Hindlimb muscle (tissue), 1 donor: ENCODE measurements around the gene FAM9B. TPM values are rescaled to one million over a fixed set of nuclear protein-coding genes. Genes with fewer than 3 reads are reported as not detected.
"Not testable (repeated sequence)": the region's sequence is repeated elsewhere in the genome, so short reads cannot be mapped to it uniquely, and the experiment has no call there.

Source experiments
- DNase-seq: peaks from one replicate; pipeline ENCODE4 v3.0.0-alpha.2; 2013
- polyA plus RNA-seq: library from polyadenylated mRNA; unstranded; fragments of 120-200 nt; gene quantifications from one replicate; pipeline ENCODE4 v1.2.1, GENCODE V29; 2013; ENCODE audit not compliant: insufficient read length

The FAM9B gene
- not detected for polyA plus RNA-seq

DNA sequence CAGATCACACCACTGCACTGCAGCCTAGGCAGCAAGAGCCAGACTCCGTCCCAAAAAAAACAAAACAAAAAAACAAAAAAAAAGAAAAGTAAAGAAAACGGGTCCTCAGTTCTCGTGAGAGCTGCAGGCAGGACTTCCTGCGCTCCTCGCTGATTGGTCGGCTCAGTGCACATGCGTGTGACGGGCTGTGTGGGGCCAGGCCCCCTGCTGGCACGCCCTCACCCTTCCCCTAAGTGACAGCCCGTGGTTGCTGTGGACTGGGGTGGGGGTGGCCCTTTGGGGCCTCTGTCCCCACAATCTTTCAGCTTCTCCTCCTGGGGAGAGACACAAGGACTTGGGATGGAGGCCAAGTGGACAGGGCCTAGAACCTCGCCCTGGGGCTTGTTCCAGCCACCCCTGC is at the start of gene FAM9B:
FAM9B (minus strand) TSS at position 139 of the 400 bp plus-strand sequence. CDS start 1,141 bp downstream, outside the sequence.
- DNase-seq, result no peak

DNA sequence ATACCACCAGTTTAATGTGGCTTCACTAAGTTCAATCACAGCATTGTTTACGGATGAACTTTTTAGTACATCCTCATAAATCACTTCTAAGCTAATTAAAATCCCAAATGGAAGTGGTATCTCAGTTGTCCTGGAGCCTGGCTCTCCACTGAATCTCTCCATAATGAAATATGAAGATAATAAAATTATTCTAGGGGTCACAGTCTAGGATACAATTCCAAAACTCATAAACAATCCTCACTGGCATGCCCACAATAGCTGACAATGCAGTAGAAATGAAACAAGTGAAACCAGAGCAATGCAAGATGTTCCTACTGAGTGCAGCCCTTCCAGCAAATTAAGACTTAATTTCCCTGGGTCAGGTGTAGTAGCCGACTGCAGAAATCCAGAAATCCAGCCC is 47.3 kb upstream of the FAM9B start:
- no peak for DNase-seq

DNA sequence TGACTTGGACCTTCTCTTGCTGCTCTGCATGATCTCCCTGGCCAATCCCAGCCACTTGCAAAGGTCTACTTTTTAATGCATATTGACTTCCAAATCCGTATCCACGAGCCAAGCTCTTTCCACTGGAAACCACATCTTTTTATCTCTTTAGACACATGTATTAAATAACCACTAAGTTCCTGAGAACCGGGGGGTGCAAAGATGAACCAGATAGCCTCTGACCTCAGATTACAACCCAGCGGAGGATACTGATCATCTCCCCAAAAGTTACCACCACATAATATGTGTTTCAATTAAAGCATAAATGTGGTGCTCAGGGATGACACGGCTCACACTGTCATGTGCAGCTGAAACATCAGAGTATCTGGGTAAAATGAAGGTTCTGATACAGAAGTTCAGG is 40.4 kb upstream of the FAM9B start:
- DNase-seq, result no peak

DNA sequence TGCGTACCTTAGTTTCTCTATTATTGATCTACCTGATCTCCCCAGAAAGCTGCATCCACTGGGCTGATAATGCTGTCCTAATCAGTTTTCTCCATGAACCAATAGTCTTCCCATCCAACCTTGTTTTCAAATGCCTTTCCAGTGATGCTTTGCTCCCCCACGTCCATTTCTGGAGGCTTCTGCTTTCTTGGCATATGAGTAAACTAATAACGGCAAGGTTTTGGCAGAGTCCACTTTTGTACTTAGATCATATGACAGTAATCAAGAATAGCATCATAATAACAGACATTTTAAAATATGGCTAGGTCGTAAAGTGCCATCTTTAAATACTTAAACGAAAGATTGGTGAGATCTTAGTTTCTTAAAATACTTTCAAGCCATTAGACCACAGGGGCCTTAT is 38.4 kb upstream of the FAM9B start:
- DNase-seq, result no peak

DNA sequence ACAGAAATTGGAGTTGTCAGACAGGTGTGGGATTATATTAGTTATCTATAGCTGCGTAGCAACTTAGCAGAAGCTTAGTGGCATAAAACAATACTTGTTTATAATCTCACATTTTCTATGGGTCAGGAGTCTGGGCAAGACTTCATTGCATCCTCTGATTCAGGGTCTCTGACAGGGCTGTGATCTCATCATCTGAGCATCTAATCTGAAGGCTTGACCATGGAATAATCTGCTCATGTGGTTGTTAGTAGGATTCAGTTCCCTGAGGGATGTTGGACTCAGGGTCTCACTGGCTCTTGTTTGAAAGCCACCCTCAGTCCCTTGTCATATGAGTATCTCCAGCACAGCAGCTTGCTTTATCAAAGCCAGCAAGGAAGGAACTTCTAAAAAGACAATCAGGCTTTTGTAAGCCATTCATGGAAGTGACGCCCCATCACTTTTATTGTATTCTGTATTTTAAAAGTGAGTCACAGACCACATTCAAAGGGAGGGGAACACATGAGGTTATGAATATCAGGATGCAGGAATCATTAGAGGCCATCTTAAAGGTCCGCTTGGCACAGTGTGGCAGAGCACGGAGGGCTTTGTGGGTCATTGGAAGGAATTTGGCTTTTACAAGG is 37.2 kb upstream of the FAM9B start:
- DNase-seq, result no peak

DNA sequence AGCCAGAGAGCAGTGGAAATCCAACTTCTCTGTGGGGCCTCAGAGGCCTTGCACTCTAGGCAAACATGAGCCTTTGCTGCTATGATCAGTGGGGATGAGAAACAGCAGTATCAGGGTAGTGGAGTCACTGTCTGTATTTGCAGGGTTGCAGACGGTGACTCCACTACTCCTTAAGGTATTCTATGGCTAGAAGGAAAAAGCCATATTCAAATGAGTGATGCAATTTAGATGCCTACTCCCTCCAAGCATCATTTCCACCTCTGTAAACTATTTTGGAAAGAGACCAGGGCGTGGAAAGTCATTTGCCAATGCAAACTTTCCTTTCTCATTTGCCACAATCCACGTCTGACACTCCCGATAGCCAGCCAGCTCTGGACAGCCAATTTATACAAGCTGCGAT is 35.6 kb upstream of the FAM9B start:
- no peak for DNase-seq

DNA sequence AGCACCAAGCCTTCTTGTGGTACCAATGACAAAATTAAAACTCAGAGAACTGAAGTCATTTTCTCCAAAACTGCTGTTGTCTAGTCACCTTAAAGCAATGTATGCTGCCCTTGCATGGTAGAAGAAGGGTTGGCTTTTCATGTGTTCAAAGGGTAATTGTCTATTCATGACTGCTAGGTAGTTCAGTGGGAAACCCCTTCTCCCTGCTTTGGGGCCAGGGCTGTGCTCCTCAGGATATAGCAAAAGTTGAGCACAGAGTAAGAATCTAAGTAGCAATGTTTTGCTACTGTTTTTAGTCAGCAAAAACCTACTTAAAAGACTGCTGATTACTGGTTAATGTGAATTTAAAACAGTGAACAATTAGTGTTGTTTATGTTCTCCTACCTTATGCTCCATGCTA is 30.8 kb upstream of the FAM9B start:
- no peak for DNase-seq

DNA sequence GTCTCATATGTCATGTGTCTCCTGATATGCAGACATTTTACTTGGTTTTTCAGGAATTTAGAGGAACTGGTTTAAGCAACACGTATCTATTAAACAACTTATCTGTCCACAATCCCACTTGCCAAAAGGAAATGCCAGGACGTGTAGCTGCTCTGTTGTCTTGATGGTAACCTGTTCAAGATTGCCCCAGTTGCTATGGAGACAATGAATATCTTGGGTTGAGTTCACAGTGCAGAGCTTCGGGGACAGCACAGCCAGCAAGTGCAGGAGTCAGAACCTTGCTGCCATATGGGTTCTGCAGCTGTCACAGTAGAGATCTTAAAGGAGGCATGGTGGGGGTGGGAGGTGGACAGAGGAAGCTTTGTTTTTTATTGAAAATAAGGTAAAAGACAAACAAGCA is 28.7 kb upstream of the FAM9B start:
- DNase-seq, result no peak

DNA sequence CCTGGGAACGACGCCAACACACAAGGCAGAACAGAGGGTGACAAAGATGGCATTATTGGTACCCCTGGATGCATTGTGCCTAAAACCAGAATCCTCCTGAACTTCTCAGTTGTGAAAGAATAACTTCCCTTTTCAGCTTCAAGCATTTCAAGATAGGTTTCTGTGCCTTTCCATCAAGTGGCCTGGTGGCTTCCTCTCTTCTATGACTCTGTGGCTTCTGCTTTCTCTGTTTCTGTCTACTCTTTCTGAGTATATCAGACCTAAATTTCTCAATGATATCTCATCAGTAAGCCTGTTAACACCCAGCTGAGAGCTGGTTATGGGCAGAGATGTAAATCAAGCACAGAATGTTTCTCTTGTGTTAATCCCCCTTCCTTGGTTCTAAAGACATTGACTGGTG is 21.4 kb upstream of the FAM9B start:
- DNase-seq, result no peak

DNA sequence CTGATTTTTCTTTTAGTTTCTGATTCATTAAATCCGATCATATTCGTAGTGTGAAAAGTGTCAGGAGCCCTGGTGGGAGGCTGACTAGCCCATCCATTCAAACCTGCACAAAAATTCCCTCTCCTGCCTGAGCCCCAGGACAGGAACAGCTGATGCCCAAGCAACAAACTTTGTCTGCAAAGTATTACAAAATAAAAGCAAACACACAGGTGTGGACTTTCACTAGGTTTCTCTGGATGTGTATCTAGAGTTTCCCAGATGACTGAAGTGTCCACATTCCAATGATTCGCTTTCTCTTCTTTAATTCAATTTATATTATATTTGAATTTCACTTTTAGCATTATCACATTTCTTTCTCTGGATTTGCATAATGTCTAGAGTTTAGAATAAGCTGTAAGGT is 18.2 kb upstream of the FAM9B start:
- no peak for DNase-seq

DNA sequence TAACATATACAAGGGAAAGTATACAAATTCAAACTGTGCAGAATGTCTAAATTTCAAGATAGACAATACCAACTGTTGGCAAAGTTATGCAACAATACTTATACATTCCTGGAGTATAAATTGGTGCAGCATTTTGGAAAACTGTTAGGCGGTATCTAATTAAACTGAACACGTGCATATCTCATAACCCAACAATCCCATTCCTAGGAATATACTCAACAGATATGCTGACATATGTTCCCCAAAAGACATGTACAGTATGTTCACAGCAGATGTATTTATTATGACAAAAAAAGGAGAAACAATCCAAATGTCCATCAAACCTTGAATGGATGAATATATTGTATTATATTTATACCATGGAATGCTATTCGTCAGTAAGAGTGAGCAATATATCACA is 16.4 kb upstream of the FAM9B start:
- DNase-seq, result no peak

DNA sequence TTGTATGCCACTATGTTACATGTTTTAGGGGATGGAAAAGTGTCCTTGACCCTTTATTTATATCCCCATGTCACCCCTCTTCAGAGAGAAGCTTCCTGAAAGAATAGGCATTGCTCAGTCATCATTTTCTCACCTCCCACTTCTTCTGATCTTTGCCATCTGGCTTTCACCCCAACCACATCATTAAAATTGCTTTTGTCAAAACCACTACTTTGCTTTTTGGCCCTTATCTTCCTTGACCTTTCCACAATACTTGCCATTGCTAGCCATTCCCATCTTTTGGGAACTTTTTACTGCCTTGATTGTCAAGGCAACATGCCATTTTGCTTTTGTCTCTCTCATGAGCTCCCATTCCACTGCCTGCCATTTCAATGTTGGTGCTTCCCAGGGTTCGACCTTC is 14.9 kb upstream of the FAM9B start:
- DNase-seq, result no peak

DNA sequence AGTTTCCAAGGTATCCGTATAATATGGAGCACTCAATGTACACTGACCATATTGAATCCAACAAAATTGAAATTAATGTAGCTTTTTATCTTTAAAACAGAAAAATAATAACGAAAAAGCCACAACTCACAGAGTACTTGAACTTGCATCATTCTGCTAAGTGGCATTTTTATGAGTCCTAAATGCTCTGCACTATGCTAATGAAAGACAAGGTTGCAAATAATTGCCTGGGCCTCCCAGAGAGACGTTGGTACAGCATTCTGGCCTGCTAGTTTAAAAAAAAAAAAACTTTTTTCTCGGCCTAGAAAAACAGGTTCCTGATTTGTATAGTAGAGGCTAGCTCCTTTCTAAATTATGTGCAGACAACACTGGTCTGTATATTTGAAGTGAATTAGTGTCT is 4.3 kb upstream of the FAM9B start:
- no peak for DNase-seq

DNA sequence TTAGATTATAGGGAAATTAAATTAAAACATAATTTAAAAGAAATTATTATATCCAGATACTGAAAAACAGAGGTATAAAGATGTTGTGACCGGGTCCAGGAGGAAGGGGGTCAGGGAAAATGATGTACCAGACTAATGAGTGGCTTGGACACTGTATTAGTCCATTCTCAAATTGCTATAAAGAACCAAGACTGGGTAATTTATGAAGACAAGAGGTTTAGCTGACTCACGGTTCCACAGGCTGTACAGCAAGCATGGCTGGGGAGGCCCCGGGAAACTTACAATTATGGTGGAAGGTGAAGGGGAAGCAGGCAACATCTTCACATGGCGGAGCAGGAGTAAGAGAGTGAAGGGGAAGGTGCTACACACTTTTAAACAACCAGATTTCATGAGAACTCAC is 3.4 kb upstream of the FAM9B start:
- no peak for DNase-seq

DNA sequence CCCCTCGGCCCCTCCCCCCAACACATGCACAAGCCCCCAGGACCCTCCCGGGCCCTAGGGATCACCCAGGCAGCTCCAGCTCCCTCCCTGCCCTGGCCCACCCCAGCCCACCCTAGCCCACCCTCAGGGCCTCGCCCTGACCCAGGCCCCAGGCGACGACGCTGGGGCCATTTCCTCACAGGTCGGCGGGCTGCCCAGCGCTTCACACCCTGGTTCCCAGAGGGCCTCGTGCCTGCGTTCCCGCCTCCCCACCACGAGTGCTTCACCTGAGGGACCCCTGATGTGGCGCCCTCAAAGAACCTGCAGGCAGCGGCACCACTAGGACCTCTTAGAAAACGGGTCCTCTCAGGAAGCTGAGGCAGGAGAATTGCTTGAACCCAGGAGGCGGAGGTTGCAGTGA is 341 bp downstream of the FAM9B start:
- no peak for DNase-seq

DNA sequence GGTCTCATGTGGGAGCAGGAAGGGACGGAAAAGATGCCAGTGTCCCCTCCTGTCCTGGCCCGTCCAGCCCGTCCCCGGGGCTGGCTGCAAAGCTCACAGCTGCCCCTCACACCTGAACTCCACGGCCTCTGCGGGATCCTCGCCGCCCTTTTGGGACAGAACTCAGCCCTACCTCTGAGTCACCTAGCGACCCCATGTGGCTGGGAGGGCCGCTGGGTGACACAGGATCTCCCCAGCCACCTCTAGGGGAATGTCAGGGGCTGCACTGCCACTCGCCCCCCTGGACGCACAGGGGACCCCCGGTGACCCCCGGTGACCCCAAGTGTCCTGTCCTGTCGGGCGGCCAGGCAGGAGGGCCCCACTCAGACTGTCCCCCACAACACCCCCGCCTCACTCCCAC is 748 bp downstream of the FAM9B start:
- no peak for DNase-seq

DNA sequence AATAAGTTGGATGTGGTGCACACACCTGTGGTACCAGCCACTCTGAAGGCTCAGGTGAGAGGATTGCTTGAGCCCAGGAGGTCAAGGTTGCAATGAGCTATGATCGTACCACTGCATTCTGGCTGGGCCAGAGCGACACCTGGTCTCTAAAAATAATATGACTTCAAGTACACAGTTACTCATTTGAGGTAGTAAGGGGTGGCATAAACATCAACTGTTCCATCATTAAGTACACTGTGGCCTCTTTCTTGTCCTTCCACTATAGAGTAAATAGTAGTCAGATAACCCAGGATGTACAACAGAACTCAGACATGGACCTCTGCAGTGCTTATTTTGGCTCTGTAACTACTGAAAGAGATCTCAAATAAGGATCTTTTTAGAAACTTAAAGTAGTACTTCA is 10.6 kb downstream of the FAM9B start:
- DNase-seq, result no peak

DNA sequence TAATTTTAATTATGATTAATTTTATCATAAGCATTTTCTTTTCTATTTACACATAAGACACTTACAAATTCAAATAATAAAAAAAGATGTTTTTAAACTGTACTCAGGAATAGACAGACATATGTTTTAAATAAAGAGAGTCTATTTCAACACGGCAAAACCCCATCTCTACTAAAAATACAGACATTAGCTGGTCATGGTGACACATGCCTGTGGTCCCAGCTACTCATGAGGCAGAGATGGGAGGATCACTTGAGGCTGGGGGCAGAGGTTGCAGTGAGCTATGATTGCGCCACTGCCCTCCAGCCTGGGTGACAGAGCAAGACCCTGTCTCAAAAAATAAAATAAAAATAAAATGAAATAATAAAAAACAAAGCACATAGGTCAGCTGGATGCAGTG is 14.8 kb downstream of the FAM9B start:
- no peak for DNase-seq

DNA sequence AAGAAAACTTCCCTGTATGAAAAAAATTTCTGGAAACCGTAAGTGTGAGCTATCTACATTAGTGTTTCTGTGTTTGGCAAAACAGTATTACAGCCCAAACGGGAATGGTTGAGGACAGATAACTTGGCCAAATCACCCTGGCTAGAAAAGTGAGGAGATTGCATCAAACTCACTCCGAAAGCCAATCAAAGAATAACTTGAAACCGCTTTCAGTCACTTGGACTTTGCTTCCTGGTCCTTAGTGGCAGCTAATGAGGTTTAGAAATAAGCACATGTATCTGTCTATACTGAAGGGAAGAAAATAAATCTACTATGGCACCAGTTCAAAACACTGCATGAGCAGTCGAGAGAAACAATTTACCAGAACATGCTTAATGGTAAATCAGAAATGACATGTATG is 15.6 kb downstream of the FAM9B start:
- DNase-seq, result not testable (repeated sequence)

DNA sequence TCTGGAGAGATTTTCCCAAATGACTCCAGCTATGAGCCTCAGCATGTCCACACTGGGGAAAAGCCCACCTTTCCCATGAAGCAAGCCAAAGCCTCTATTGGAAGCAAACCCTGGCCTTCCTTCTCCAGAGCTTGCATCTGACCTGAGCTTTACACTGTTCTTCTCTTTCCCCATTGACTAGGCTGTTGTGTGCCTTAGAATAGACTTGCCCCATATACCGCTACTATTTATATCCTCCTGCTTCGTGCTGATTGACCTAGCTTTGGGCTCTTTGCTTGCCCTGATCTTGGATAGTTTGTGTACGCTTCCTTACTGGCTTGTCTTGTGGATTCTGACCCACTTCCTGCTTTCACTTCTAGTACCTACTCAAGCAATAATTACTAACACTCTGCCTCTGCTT is 30.9 kb downstream of the FAM9B start:
- no peak for DNase-seq

DNA sequence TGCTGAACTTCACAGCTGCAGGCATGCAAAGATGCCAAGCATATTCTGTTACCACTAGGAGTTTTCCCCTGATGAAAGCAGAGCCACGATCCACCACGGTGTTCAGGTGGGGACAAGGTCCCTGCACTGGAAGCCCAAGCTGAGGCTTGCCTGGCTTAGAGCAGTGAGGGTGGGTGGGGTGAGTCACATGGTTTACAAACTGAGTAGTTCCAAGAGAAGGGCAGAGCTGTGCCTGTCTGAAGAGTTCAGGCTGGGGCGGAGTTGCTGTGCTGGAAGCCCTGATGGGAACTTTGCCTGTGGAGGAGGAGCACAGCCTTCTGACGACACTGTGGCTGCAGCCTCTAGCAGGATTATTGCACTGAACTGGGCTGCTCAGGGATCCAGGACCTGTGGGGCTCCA is 45.5 kb downstream of the FAM9B start:
- peak; percentile 9 for DNase-seq

DNA sequence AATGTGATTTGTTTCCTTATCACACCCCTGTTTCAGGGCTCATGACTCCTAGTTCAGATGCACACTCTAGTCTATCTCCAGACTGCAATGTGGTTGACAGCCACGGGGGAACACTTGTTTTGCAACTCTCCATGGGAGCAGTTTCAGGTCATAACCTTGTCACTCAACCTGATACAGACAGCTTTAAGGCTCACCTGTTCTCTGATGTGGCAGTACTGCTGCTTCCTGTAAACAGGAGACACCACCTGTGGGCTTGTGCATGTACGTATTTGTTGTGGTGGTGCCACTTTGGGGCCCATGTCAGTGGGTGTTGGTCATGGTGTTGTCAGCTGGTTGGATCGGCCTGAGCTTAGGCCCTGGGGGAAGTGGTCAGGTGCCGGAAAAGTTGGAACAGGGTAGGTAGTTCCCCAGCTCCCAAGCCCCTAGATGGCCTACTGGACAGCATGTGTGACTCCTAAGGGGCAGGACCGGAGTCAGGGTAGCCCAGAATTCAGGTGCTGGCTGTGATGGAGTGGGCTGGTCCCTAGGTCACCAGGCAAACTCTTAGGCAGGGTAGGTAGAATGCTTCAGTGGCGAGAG is 46.2 kb downstream of the FAM9B start:
- DNase-seq, result no peak

DNA sequence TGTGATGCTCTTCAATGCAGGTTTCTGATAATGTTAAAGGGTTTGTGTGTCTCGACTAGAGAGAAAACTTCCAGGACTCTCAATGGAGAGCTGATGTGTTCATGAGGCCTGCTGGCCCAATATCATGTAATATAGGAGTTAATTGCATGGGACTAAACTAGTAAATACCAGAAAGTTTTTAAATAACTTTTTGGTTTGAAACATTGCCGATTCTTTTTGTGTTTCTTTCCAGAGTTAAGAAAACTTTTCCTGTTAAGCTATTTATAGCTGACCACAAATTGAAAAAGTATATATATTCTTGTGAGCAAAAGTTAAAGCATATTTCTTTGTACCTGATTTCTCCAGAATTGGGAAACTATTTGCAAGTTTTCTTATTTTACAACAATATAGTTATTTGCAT is 49.7 kb downstream of the FAM9B start:
- no peak for DNase-seq

DNA sequence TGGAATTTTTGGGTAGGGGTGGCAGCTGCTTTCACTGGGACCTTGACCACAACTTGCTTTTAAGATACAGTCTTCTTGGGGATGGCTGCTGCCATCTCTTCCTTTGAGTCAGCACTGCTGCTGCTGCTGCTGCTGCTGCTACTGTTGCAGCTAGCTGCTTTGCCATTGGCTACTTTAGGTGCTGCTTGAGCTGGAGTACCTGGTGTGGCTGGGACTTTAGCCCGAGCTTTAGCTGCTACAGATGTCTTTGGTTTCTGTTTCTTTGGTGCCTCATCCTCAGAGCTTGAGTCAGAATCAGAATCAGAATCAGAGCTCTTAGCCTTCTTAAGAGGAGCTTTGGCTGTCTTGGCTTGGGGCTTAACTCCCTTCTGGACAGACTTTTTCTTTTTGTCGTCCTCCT is 52.2 kb downstream of the FAM9B start:
- no peak for DNase-seq

DNA sequence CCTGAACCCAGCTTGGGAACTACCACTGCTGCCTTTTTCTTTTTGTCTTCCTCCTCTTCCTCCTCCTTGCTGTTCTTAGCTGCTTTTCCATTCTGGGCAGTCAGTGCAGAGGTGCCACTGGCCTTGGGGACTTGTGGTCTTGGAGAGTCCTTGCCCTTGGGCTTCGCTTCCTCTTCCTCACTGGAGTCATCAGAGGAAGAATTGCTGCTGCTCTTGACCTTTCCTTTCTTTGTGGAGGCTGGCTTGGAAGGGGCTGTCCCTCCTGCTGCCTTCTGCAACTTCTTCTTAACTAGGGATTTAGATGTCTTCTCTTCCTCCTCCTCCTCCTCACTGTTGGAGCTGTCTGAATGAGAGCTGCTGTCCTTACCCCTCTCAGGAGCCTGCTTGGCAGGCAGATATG is 53.2 kb downstream of the FAM9B start:
- no peak for DNase-seq
